ENCODE measurements around the gene TIMM23. TPM values are rescaled to one million over a fixed set of nuclear protein-coding genes. Genes with fewer than 3 reads are reported as not detected.
"Not testable (repeated sequence)": the region's sequence is repeated elsewhere in the genome, so short reads cannot be mapped to it uniquely, and the experiment has no call there.

TIMM23 gene
- total and polyA plus RNA-seq, 2 of the 4 experiments (the other 2 are of a cell fraction) = 82.4 to 86.2 TPM

- H3K4ac ChIP-seq (ENCODE audit: low read depth, low read length); H4K8ac ChIP-seq (ENCODE audit: low read depth in 2 of 2, low read length in 2 of 2); H3K14ac ChIP-seq (replicated peaks; ENCODE audit: low read depth, low read length); H2AK9ac ChIP-seq (replicated peaks; ENCODE audit: low read depth, low read length, poor library complexity); H2BK20ac ChIP-seq (ENCODE audit: low read depth, low read length); POLR2A ChIA-PET (ENCODE audit: unreplicated experiment); H3K4me1 ChIP-seq (ENCODE audit: control insufficient read depth, insufficient read depth, low read length); H3K9me1 ChIP-seq (ENCODE audit: insufficient read depth, low read length); H2AK5ac ChIP-seq (ENCODE audit: low read depth, low read length); H3K27me3 ChIP-seq (ENCODE audit: control insufficient read depth, insufficient read depth, low read length); H3K36me3 ChIP-seq (ENCODE audit: control insufficient read depth, insufficient read depth, low read length); H4K91ac ChIP-seq (ENCODE audit: insufficient read depth, low read depth, low read length); H3K9ac ChIP-seq (ENCODE audit: low read depth, low read length); dilution Hi-C loops (cut with HindIII; ENCODE audit: low sequenced_read_pairs, unreplicated experiment); H3K18ac ChIP-seq (ENCODE audit: low read depth, low read length); H3K79me1 ChIP-seq (ENCODE audit: low read depth in 1 of 2, low read length in 2 of 2); BruUV-seq (replicated peaks); H3K27ac ChIP-seq (ENCODE audit: insufficient read depth, low read length); H2BK5ac ChIP-seq (ENCODE audit: low read depth, low read length, poor library complexity, severe bottlenecking); H2AFZ ChIP-seq (replicated peaks; ENCODE audit: low read length, poor library complexity); H3K4me2 ChIP-seq (ENCODE audit: low read depth, low read length); H3K9me3 ChIP-seq (ENCODE audit: control insufficient read depth, insufficient read depth, low read length); in situ Hi-C loops (cut with MboI; ENCODE audit: low sequenced_read_pairs); CTCF ChIA-PET; H4K20me1 ChIP-seq (ENCODE audit: insufficient read depth, low read length); H2BK120ac ChIP-seq (ENCODE audit: low read depth, low read length); H3K56ac ChIP-seq (ENCODE audit: extremely low read depth, insufficient read depth, low read length); H3K23ac ChIP-seq (ENCODE audit: low read depth, low read length); H3K4me3 ChIP-seq (ENCODE audit: insufficient read depth, low read depth, low read length); H4K5ac ChIP-seq (ENCODE audit: low read depth, low read length); H2BK15ac ChIP-seq (ENCODE audit: low read depth, low read length): not testable (repeated sequence)
- no CpG with 5 or more reads among the region's 6 CpGs for whole genome bisulfite sequencing, 2 experiments (ENCODE audit: extremely low coverage in 2 of 2, insufficient read length in 1 of 2)
- ATAC-seq (ENCODE audit: low read depth) (peak; percentile 88), DNase-seq (peak; percentile 70)
- peak; percentile 47 for TF ChIP-seq RAD21 (IDR thresholded peaks at IDR 0.05; ENCODE audit: low read length)
- peak; percentile 45 for TF ChIP-seq SMC3 (IDR thresholded peaks at IDR 0.05; ENCODE audit: low read depth, low read length)
- peak; percentile 44 for TF ChIP-seq CTCF (conservative IDR thresholded peaks at IDR 0.05; ENCODE audit: low read depth, low read length)
- intact Hi-C loops (cut with micrococcal nuclease) = loop anchor here (1.0 kb wide), 1 partner anchor 45 kb away; no protein-coding TSS in a partner anchor
Observed at GRCh38 chr10:45983538-45984186, 11.4 kb downstream of the TIMM23 start.

GRCh38 chr10:45984473-45984872 lies 12.2 kb downstream of the TIMM23 start:
- H3K36me3 ChIP-seq (ENCODE audit: control insufficient read depth, insufficient read depth, low read length); H3K9me1 ChIP-seq (ENCODE audit: insufficient read depth, low read length); H3K27ac ChIP-seq (ENCODE audit: insufficient read depth, low read length); H4K8ac ChIP-seq (ENCODE audit: low read depth in 2 of 2, low read length in 2 of 2); H3K14ac ChIP-seq (replicated peaks; ENCODE audit: low read depth, low read length); H3K9me3 ChIP-seq (ENCODE audit: control insufficient read depth, insufficient read depth, low read length); H2BK20ac ChIP-seq (ENCODE audit: low read depth, low read length); H4K5ac ChIP-seq (ENCODE audit: low read depth, low read length); H2BK120ac ChIP-seq (ENCODE audit: low read depth, low read length); H3K4me1 ChIP-seq (ENCODE audit: control insufficient read depth, insufficient read depth, low read length); POLR2A ChIA-PET (ENCODE audit: unreplicated experiment); H2AFZ ChIP-seq (replicated peaks; ENCODE audit: low read length, poor library complexity); H2BK5ac ChIP-seq (ENCODE audit: low read depth, low read length, poor library complexity, severe bottlenecking); H3K9ac ChIP-seq (ENCODE audit: low read depth, low read length); in situ Hi-C loops (cut with MboI; ENCODE audit: low sequenced_read_pairs); ATAC-seq (ENCODE audit: low read depth); H3K18ac ChIP-seq (ENCODE audit: low read depth, low read length); H3K27me3 ChIP-seq (ENCODE audit: control insufficient read depth, insufficient read depth, low read length); H3K4me2 ChIP-seq (ENCODE audit: low read depth, low read length); H2AK5ac ChIP-seq (ENCODE audit: low read depth, low read length); H4K91ac ChIP-seq (ENCODE audit: insufficient read depth, low read depth, low read length); H3K56ac ChIP-seq (ENCODE audit: extremely low read depth, insufficient read depth, low read length); H3K4me3 ChIP-seq (ENCODE audit: insufficient read depth, low read depth, low read length); H2AK9ac ChIP-seq (replicated peaks; ENCODE audit: low read depth, low read length, poor library complexity); intact Hi-C loops (cut with micrococcal nuclease); H3K79me1 ChIP-seq (ENCODE audit: low read depth in 1 of 2, low read length in 2 of 2); H3K23ac ChIP-seq (ENCODE audit: low read depth, low read length); H4K20me1 ChIP-seq (ENCODE audit: insufficient read depth, low read length); BruUV-seq (replicated peaks); CTCF ChIA-PET; H2BK15ac ChIP-seq (ENCODE audit: low read depth, low read length); H3K4ac ChIP-seq (ENCODE audit: low read depth, low read length); dilution Hi-C loops (cut with HindIII; ENCODE audit: low sequenced_read_pairs, unreplicated experiment): not testable (repeated sequence)
- no CpG with 5 or more reads among the region's 2 CpGs for WGBS, 2 experiments (ENCODE audit: extremely low coverage in 2 of 2, insufficient read length in 1 of 2)
- DNase-seq = peak; percentile 27
